Left ventricle myocardium inferior (tissue), 1 donor: ENCODE data around the gene MRPS9. TPM values are rescaled to one million over a fixed set of nuclear protein-coding genes. Genes with fewer than 3 reads are reported as not detected.

Source experiments
- DNase-seq: peaks from one replicate; pipeline ENCODE4 v3.0.0-alpha.2; 2020
- H3K27ac ChIP-seq: fragments of 200-600 bp; replicated peaks from 2 replicates; pipeline ENCODE4 v1.8.0; 2021
- H3K27me3 ChIP-seq: fragments of 200-600 bp; 2 replicates; pipeline ENCODE4 v1.8.0; 2021; ENCODE audit warnings: low read depth
- H3K36me3 ChIP-seq: fragments of 200-600 bp; 2 replicates; pipeline ENCODE4 v1.8.0; 2021
- H3K4me1 ChIP-seq: fragments of 200-600 bp; 2 replicates; pipeline ENCODE4 v1.8.0; 2021
- H3K4me3 ChIP-seq: fragments of 200-600 bp; 2 replicates; pipeline ENCODE4 v1.8.0; 2021; ENCODE audit warnings: mild to moderate bottlenecking, moderate library complexity
- H3K9me3 ChIP-seq: fragments of 200-600 bp; replicated peaks from 2 replicates; pipeline ENCODE4 v1.8.0; 2021
- intact Hi-C: fragments of 100-400 bp; cut with micrococcal nuclease; formaldehyde crosslinking; loops from one replicate; pipeline ENCODE4 v1.11.0; 2022
- total RNA-seq: library from RNA; stranded (reverse); fragmentation: NEBNext Ultra II Directional; extraction: Animal tissue kit (Norgen Biotek cat#: 25700); gene quantifications from one replicate; pipeline ENCODE4 v1.2.1, GENCODE V29; 2021
- TF ChIP-seq, protein P1 (sequence below): fragments of 200-600 bp; IDR thresholded peaks from 2 replicates; pipeline ENCODE4 v1.8.0; 2021; ENCODE audit warnings: antibody characterized with exemption, mild to moderate bottlenecking, borderline replicate concordance
- donor health status: DM: no; HTN: yes; CAD: no; lungs with severe emphysema.

The MRPS9 gene
- total RNA-seq, 1 donor from 2014 or later: 73.2 TPM

DNA sequence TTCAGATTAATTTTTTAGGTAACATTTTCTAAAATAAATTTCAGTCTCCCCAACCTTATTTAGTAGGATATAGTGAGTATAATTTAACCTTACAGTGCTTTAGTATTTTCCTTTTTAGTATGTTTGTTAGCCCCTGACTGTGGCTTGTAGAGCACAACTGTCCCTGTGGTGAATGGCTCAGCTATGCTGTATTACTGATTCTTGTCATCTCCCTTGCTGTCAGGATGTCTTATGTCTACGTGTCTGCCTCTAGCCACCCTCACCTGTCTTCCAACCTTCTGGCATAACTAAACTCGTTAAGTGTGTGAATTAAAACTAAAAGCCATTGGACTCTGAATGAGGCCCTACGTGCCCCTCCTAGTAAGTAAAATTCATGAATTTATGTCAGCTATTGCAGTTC is 18.4 kb downstream of the MRPS9 start:
- Histone ChIP-seq H3K4me1 (peaks cover 22% of the 10 kb centered on the region), H3K36me3 (peaks cover 8% of the 10 kb centered on the region), H3K27me3 (no peaks in the 10 kb centered on the region), H3K27ac (no peak overlapping the region), H3K4me3 (no peak overlapping the region), H3K9me3 (peaks cover 10% of the 10 kb centered on the region)
- TF ChIP-seq, protein P1, sequence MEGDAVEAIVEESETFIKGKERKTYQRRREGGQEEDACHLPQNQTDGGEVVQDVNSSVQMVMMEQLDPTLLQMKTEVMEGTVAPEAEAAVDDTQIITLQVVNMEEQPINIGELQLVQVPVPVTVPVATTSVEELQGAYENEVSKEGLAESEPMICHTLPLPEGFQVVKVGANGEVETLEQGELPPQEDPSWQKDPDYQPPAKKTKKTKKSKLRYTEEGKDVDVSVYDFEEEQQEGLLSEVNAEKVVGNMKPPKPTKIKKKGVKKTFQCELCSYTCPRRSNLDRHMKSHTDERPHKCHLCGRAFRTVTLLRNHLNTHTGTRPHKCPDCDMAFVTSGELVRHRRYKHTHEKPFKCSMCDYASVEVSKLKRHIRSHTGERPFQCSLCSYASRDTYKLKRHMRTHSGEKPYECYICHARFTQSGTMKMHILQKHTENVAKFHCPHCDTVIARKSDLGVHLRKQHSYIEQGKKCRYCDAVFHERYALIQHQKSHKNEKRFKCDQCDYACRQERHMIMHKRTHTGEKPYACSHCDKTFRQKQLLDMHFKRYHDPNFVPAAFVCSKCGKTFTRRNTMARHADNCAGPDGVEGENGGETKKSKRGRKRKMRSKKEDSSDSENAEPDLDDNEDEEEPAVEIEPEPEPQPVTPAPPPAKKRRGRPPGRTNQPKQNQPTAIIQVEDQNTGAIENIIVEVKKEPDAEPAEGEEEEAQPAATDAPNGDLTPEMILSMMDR: no peak
- DNase-seq: no peak
- intact Hi-C loops: no loop called here

DNA sequence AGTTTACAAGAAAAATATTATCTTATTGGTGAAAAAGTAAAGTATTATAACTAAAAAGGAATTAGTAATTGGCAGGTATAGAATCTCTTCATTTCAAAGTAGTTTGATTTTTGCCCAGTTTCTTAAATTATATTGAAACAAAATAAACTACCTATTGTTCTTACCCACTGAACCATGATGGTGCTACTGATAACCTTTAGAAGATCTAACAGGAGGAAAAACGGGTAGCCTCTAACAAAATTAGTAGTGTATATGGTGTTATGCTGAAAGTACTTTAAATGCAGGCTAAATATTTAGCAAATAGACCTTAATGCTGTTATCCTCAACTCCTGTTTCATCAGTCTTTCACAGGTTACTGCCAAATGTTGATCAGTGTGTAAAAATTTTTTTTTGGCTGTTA is 19.1 kb downstream of the MRPS9 start:
- TF ChIP-seq, protein P1: no peak
- no peak overlapping the region for H3K27ac ChIP-seq
- DNase-seq: no peak
- peaks cover 2% of the 10 kb centered on the region for H3K36me3 ChIP-seq
- no peaks in the 10 kb centered on the region for H3K27me3 ChIP-seq
- peaks cover 3% of the 10 kb centered on the region for H3K9me3 ChIP-seq
- H3K4me3 ChIP-seq: no peak overlapping the region
- H3K4me1 ChIP-seq: peaks cover 21% of the 10 kb centered on the region
- intact Hi-C loops: no loop called here

DNA sequence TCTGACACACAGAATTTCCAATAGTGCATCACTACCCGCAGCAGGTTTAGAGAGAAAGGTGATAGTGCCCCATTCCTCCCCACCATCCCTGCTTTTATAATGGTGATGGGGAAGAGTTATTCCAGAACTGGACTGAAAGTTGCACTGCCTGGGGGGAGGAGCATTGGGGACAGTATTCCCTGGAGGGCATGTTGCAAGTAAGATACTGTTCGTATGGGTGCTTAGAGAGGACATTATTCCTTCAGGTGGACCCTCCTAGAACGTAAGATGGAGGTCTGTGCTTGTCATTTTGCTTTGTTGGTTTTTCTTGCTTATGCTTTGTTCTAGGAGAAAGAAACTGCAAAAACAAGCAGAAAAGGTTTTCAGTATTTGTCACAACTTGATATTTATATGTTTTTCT is 23.7 kb downstream of the MRPS9 start:
- peaks cover 5% of the 10 kb centered on the region for H3K36me3 ChIP-seq
- intact Hi-C loops: no loop called here
- no peak for DNase-seq
- no peak overlapping the region for H3K27ac ChIP-seq
- no peaks in the 10 kb centered on the region for H3K27me3 ChIP-seq
- no peaks in the 10 kb centered on the region for H3K4me1 ChIP-seq
- no peak overlapping the region for H3K4me3 ChIP-seq
- TF ChIP-seq, protein P1: no peak
- H3K9me3 ChIP-seq: no peaks in the 10 kb centered on the region

DNA sequence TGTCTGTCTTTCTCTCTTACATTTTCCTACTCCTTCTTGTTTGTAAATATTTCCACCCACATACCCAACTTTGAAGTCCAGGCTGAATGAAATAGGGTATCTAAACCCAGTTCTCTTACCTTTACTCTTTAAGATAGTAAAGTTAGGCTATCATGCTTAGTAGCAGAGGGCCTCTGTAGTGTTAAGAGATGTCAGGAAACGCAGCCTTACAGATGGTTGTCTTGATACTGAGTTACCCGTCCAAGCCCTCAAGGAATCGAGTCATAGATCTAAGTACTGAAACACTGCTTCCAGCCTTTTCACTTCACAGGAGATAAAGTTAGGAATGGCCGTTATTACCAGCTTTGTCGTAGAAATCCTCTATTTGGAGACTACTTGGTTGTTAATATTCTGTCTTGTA is 24.3 kb downstream of the MRPS9 start:
- Histone ChIP-seq H3K4me1 (no peaks in the 10 kb centered on the region), H3K9me3 (no peaks in the 10 kb centered on the region), H3K4me3 (no peak overlapping the region), H3K27ac (no peak overlapping the region), H3K27me3 (no peaks in the 10 kb centered on the region), H3K36me3 (peaks cover 5% of the 10 kb centered on the region)
- intact Hi-C loops: no loop called here
- DNase-seq: no peak
- TF ChIP-seq, protein P1: no peak

DNA sequence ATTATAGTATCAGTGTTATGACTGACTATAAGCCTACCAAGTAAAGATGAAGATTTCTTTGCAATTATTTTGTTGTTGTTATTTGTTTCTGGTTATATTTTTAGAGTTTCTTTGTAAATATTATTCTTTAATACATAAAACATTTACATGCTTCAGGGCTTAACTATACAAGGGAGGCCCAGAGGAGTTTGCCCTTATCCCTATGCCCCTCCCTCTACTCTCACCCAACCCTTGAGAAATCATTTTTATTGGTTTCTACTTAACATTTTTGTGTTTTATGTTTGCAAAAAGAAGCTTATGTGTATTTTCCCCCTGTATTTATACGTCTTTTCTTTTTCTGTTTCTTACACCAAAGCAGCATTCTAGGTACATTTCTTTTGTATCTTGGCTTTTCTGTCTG is 30.5 kb downstream of the MRPS9 start:
- intact Hi-C loops: no loop called here
- TF ChIP-seq, protein P1: no peak

DNA sequence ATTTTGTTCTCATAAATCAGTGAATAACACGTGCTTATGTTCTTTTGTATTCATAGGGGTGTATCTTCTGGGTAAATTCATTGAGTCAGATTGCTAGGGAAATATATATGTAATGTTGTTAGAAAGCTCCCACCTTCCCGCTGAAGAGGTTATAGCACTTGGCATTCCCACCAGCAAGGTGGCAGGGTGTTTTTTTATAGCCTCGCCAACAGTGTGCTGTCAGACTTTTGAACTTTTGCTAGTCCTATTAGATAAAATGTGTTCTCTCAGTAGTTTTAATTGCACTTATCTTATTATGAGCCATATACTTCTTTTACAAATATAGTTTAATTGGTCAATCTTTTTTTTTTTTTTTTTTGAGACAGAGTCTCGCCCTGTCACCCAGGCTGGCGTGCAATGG is 31.0 kb downstream of the MRPS9 start:
- Histone ChIP-seq H3K36me3 (peaks cover 11% of the 10 kb centered on the region), H3K4me3 (no peak overlapping the region), H3K27me3 (no peaks in the 10 kb centered on the region), H3K4me1 (no peaks in the 10 kb centered on the region), H3K9me3 (no peaks in the 10 kb centered on the region), H3K27ac (no peak overlapping the region)
- no peak for DNase-seq
- intact Hi-C loops: no loop called here
- TF ChIP-seq, protein P1: no peak

More for the DNA sequence above, 30.5 kb downstream of the MRPS9 start:
- H3K9me3 ChIP-seq: no peaks in the 10 kb centered on the region
- H3K4me3 ChIP-seq: no peak overlapping the region
- H3K36me3 ChIP-seq: peaks cover 11% of the 10 kb centered on the region
- H3K27me3 ChIP-seq: no peaks in the 10 kb centered on the region
- DNase-seq: no peak
- H3K4me1 ChIP-seq: no peaks in the 10 kb centered on the region
- no peak overlapping the region for H3K27ac ChIP-seq
